IMR-90 (cell line): Measurements from ENCODE around the gene TMEM92. TPM values are rescaled to one million over a fixed set of nuclear protein-coding genes. Genes with fewer than 3 reads are reported as not detected.

Source experiments
- ATAC-seq: fragments of 200-7000 bp; cut with Tn5 transposase; 2 replicates; pipeline ENCODE4 v1.9.1; 2020; ENCODE audit warnings: low read depth, mild to moderate bottlenecking, moderate library complexity
- Bru-seq: library from RNA; stranded (reverse); fragments of 400-500 nt; gene quantifications from one replicate; lab custom pipeline; 2021; lab: Mats Ljungman, UMichigan
- BruChase-seq, 2 experiments: library from RNA; stranded (reverse); fragments of 400-500 nt; gene quantifications; one replicate each; lab custom pipeline; 2021; lab: Mats Ljungman, UMichigan
- BruUV-seq: library from RNA; stranded (reverse); fragments of 400-500 nt; replicated peaks from 2 replicates; lab custom pipeline; 2021; lab: Mats Ljungman, UMichigan
- CTCF ChIA-PET: fragments of 300-600 bp; formaldehyde crosslinking; extraction: SDS; loops from one replicate; lab custom pipeline; 2021; ENCODE audit warnings: antibody characterized with exemption; lab: Yijun Ruan, JAX
- POLR2A ChIA-PET: fragments of 300-600 bp; sonication (Branson Sonifier 250); formaldehyde crosslinking; loops from one replicate; lab custom pipeline; 2022; ENCODE audit warnings: antibody characterized with exemption; ENCODE audit not compliant: unreplicated experiment; lab: Charles Lee
- DNase-seq: peaks from one replicate; pipeline ENCODE4 v3.0.0; 2013
- H2AFZ ChIP-seq: replicated peaks from 2 replicates; pipeline ENCODE3; 2013; ENCODE audit warnings: low read length, mild to moderate bottlenecking; ENCODE audit not compliant: poor library complexity
- H2AK5ac ChIP-seq: 2 replicates; pipeline ENCODE4 v1.6.1; 2013; ENCODE audit warnings: low read depth, low read length, inconsistent platforms
- H2AK9ac ChIP-seq: replicated peaks from 2 replicates; pipeline ENCODE3; 2013; ENCODE audit warnings: mild to moderate bottlenecking, low read depth, low read length, moderate library complexity; ENCODE audit not compliant: poor library complexity
- H2BK120ac ChIP-seq: 2 replicates; pipeline ENCODE4 v1.6.1; 2013; ENCODE audit warnings: low read depth, low read length, inconsistent platforms
- H2BK15ac ChIP-seq: 3 replicates; pipeline ENCODE4 v1.6.1; 2013; ENCODE audit warnings: low read depth, low read length, inconsistent platforms
- H2BK20ac ChIP-seq: 2 replicates; pipeline ENCODE4 v1.6.1; 2013; ENCODE audit warnings: low read depth, mild to moderate bottlenecking, inconsistent platforms, low read length, moderate library complexity
- H2BK5ac ChIP-seq: 2 replicates; pipeline ENCODE4 v1.6.1; 2013; ENCODE audit warnings: mild to moderate bottlenecking, low read depth, low read length, inconsistent platforms; ENCODE audit not compliant: poor library complexity, severe bottlenecking
- H3K14ac ChIP-seq: replicated peaks from 2 replicates; pipeline ENCODE4 v1.6.1; 2013; ENCODE audit warnings: low read depth, low read length, inconsistent platforms
- H3K18ac ChIP-seq: 2 replicates; pipeline ENCODE4 v1.6.1; 2013; ENCODE audit warnings: low read depth, low read length, control low read depth
- H3K23ac ChIP-seq: 2 replicates; pipeline ENCODE4 v1.6.1; 2013; ENCODE audit warnings: low read depth, low read length, inconsistent platforms
- H3K27ac ChIP-seq: 2 replicates; pipeline ENCODE4 v1.5.1; 2013; ENCODE audit warnings: mild to moderate bottlenecking, control low read depth, low read length; ENCODE audit not compliant: insufficient read depth
- H3K27me3 ChIP-seq: 2 replicates; pipeline ENCODE4 v1.6.1; 2013; ENCODE audit warnings: low read length; ENCODE audit not compliant: control insufficient read depth, insufficient read depth
- H3K36me3 ChIP-seq: 2 replicates; pipeline ENCODE4 v1.6.1; 2013; ENCODE audit warnings: low read length, mixed read lengths; ENCODE audit not compliant: control insufficient read depth, insufficient read depth
- H3K4ac ChIP-seq: 2 replicates; pipeline ENCODE4 v1.6.1; 2013; ENCODE audit warnings: low read depth, low read length, inconsistent platforms
- H3K4me1 ChIP-seq: 2 replicates; pipeline ENCODE4 v1.6.1; 2013; ENCODE audit warnings: low read length, mixed read lengths; ENCODE audit not compliant: control insufficient read depth, insufficient read depth
- H3K4me2 ChIP-seq: 2 replicates; pipeline ENCODE4 v1.6.1; 2013; ENCODE audit warnings: low read depth, mild to moderate bottlenecking, control low read depth, low read length, moderate library complexity
- H3K4me3 ChIP-seq: 2 replicates; pipeline ENCODE4 v1.5.1; 2013; ENCODE audit warnings: low read depth, mild to moderate bottlenecking, control low read depth, low read length, moderate library complexity; ENCODE audit not compliant: insufficient read depth
- H3K56ac ChIP-seq: 2 replicates; pipeline ENCODE4 v1.6.1; 2013; ENCODE audit warnings: low read length, inconsistent platforms; ENCODE audit not compliant: insufficient read depth; ENCODE audit errors: extremely low read depth
- H3K79me1 ChIP-seq, 2 experiments: 2 replicates each; pipeline ENCODE4 v1.6.1; 2013; ENCODE audit warnings: low read length in 2 of 2, inconsistent platforms in 1 of 2, low read depth in 1 of 2
- H3K9ac ChIP-seq: 2 replicates; pipeline ENCODE4 v1.6.1; 2013; ENCODE audit warnings: low read depth, low read length, control low read depth
- H3K9me1 ChIP-seq: 2 replicates; pipeline ENCODE4 v1.6.1; 2013; ENCODE audit warnings: low read length, inconsistent platforms; ENCODE audit not compliant: insufficient read depth
- H3K9me3 ChIP-seq: 2 replicates; pipeline ENCODE4 v1.6.1; 2013; ENCODE audit warnings: low read length; ENCODE audit not compliant: control insufficient read depth, insufficient read depth
- H4K20me1 ChIP-seq: 2 replicates; pipeline ENCODE4 v1.6.1; 2013; ENCODE audit warnings: low read length, inconsistent platforms; ENCODE audit not compliant: insufficient read depth
- H4K5ac ChIP-seq: 2 replicates; pipeline ENCODE4 v1.6.1; 2013; ENCODE audit warnings: mild to moderate bottlenecking, low read depth, low read length, control low read depth
- H4K8ac ChIP-seq, 2 experiments: 2 replicates each; pipeline ENCODE4 v1.6.1; 2013; ENCODE audit warnings: low read depth in 2 of 2, low read length in 2 of 2, control low read depth in 1 of 2, inconsistent platforms in 1 of 2
- H4K91ac ChIP-seq: 2 replicates; pipeline ENCODE4 v1.6.1; 2013; ENCODE audit warnings: low read depth, low read length, inconsistent platforms; ENCODE audit not compliant: insufficient read depth
- CHD1 ChIP-seq: IDR thresholded peaks from 2 replicates; pipeline ENCODE4 v1.6.1; 2012; ENCODE audit warnings: low read depth, low read length, improper control_type of control experiment
- RFX5 ChIP-seq: IDR thresholded peaks from 2 replicates; pipeline ENCODE4 v1.8.0; 2012; ENCODE audit warnings: low read depth, mild to moderate bottlenecking, low read length, moderate library complexity
- WGBS, 2 experiments: methylation state at CpG; one replicate each; pipeline versions ENCODE4 v1.1.5 to v1.1.7; 2013; ENCODE audit warnings: missing lambda C conversion rate in 2 of 2; ENCODE audit not compliant: insufficient read length in 1 of 2; ENCODE audit errors: extremely low coverage in 2 of 2; 5-methylcytosine and 5-hydroxymethylcytosine counted together
- dilution Hi-C: fragments of 300-500 bp; cut with HindIII; formaldehyde crosslinking; loops from one replicate; pipeline ENCODE4 v1.14.3; 2018; ENCODE audit warnings: low sequenced_read_pairs; ENCODE audit not compliant: unreplicated experiment
- in situ Hi-C: fragments of 300-500 bp; cut with MboI; formaldehyde crosslinking; loops from 3 replicates; pipeline ENCODE4 v1.14.3; 2019; ENCODE audit warnings: low sequenced_read_pairs, inconsistent platforms, mixed read lengths
- intact Hi-C: fragments of 100-400 bp; cut with micrococcal nuclease; formaldehyde crosslinking; loops from 2 replicates; pipeline ENCODE4 v1.10.0; 2022
- long read RNA-seq: library from polyadenylated mRNA; unstranded; transcript quantifications from one replicate; pipeline ENCODE4 v2.0.0, GENCODE V29; 2021; ENCODE audit not compliant: unreplicated experiment
- polyA plus RNA-seq, 3 experiments: library from polyadenylated mRNA; depleted of rRNA; stranded (reverse); fragments of >200 nt; gene quantifications; 2 replicates each; pipeline ENCODE4 v1.2.3, GENCODE V29; 2012; ENCODE audit warnings: low replicate concordance in 1 of 3
- total RNA-seq: library from RNA; depleted of rRNA; stranded (reverse); fragments of >200 nt; gene quantifications from 2 replicates; pipeline ENCODE4 v1.2.3, GENCODE V29; 2012; rRNA removed

Gene TMEM92
- total RNA-seq (0.18 and 0.28 TPM in 2 replicates), polyA plus RNA-seq (2012; rRNA removed) (0.86 and 1.7 TPM in 2 replicates), Bru-seq, nascent RNA (percentile 29 among the genes with signal in this experiment), BruChase-seq, experiment 1, labeled RNA remaining after a 6-hour chase (percentile 35 among the genes with signal in this experiment), BruChase-seq, experiment 2, labeled RNA remaining after a 2-hour chase (percentile 35 among the genes with signal in this experiment)
- polyA plus RNA-seq (2012; cell fraction: cytosol; rRNA removed) = 0.90 and 1.4 TPM in 2 replicates
- polyA plus RNA-seq (2012; cell fraction: nucleus; rRNA removed; ENCODE audit: low replicate concordance) = 1.0 and 1.1 TPM in 2 replicates
- long read RNA-seq, partial matches to known transcripts = 0 of 1 reads
- long read RNA-seq, other reads (novel, unspliced or antisense) = 1 of 1 reads

- dilution Hi-C loops (no loop called here), intact Hi-C loops (no loop called here), in situ Hi-C loops (loop anchor here (5.0 kb wide), 1 partner anchor 77 kb away; no protein-coding TSS in a partner anchor)
- H4K8ac ChIP-seq = peak within 1 kb of the TSS; percentile 75 to 97
- H3K27ac ChIP-seq = peak within 1 kb of the TSS; percentile 73
- peaks cover 14 to 44% of the 10 kb centered on the region in 2 experiments; a peak in 3 of 4 replicates for H3K79me1 ChIP-seq
- no peaks in the 10 kb centered on the region for H3K36me3 ChIP-seq
- peak within 1 kb of the TSS; percentile 99 for H2AK5ac ChIP-seq
- H2BK120ac ChIP-seq = peak within 1 kb of the TSS; percentile 99
- peaks cover 26% of the 10 kb centered on the region for H3K9me1 ChIP-seq
- peak within 1 kb of the TSS; percentile 99 for H4K91ac ChIP-seq
- WGBS, 2 experiments = no CpG with 5 or more reads among the region's 23 CpGs
- peak within 1 kb of the TSS; percentile 35 for H3K4me2 ChIP-seq
- H3K4ac ChIP-seq = peak within 1 kb of the TSS; percentile 98
- peak within 1 kb of the TSS; percentile 63 for H3K9ac ChIP-seq
- H3K56ac ChIP-seq = peak within 1 kb of the TSS; percentile 68; the same call in 1 of the 2 replicates
- TF ChIP-seq CHD1 (no peak), RFX5 (no peak)
- peak within 1 kb of the TSS; percentile 99 for H2BK20ac ChIP-seq
- no peak within 1 kb of the TSS for H3K4me3 ChIP-seq
- H3K27me3 ChIP-seq = no peaks in the 10 kb centered on the region
- H4K5ac ChIP-seq = peak within 1 kb of the TSS; percentile 92
- peak within 1 kb of the TSS; percentile 94 for H2AK9ac ChIP-seq
- H3K23ac ChIP-seq = peak within 1 kb of the TSS; percentile 93
- ChIA-PET POLR2A (interaction anchor here (0.9 to 1.5 kb wide), 2 partner anchors 72 to 92 kb away, joined by 4 to 5 read pairs; no protein-coding TSS in a partner anchor), CTCF (interaction anchor here (1.1 to 2.1 kb wide), 4 partner anchors 23 to 105 kb away, joined by 3 to 10 read pairs (median 5); no protein-coding TSS in a partner anchor)
- BruUV-seq = no TSS peak
- peak within 1 kb of the TSS; percentile 91 for H2AFZ ChIP-seq
- H2BK5ac ChIP-seq = peak within 1 kb of the TSS; percentile 46
- ATAC-seq (no peak), DNase-seq (no peak)
- H3K9me3 ChIP-seq = no peaks in the 10 kb centered on the region
- no peaks in the 10 kb centered on the region for H4K20me1 ChIP-seq
- peaks cover 40% of the 10 kb centered on the region for H3K4me1 ChIP-seq
- H3K14ac ChIP-seq = peak within 1 kb of the TSS; percentile 92
- H2BK15ac ChIP-seq = peak within 1 kb of the TSS; percentile 99; the same call in 2 of the 3 replicates
- H3K18ac ChIP-seq = peak within 1 kb of the TSS; percentile 71
Measured at GRCh38 chr17:50274142-50274896, at the start of gene TMEM92. Gene TMEM92 (plus strand): TSS chr17:50274466. CDS start chr17:50274502, 36 bp downstream.
